ENCODE results near the gene GPATCH11.

The GPATCH11 gene

GRCh38 chr2:37142546-37142945 lies 58.2 kb downstream of the GPATCH11 start:
- Histone ChIP-seq H3K27me3 (no peaks in the 10 kb centered on the region), H3K4me1 (no peaks in the 10 kb centered on the region), H3K36me3 (peaks cover 36% of the 10 kb centered on the region), H3K9me3 (no peaks in the 10 kb centered on the region), H3K4me3 (ENCODE audit: low read depth, low read length) (no peak overlapping the region)
- DNase-seq = no peak
- TF ChIP-seq CTCF (IDR thresholded peaks at IDR 0.05; ENCODE audit: low read depth, low read length) = no peak

DNA sequence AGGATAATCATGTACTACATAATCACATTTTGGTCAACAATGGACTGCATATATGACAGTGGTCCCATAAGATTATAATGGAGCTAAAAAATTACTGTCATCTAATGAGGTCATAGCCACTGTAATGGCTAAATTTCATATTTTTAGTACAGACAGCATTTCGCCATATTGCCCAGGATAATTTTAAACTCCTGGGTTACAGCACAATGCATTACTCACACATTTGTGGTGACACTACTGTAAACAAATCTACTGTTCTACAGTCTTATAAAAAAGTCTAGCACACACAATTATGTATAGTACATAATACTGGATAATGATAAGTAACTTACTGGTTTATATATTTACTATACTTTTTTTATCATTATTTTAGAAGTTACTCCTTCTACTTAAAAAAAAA lies 59.7 kb downstream of the GPATCH11 start:
- H3K9me3 ChIP-seq = no peaks in the 10 kb centered on the region
- no peak overlapping the region for H3K4me3 ChIP-seq (ENCODE audit: low read depth, low read length)
- no peaks in the 10 kb centered on the region for H3K4me1 ChIP-seq
- TF ChIP-seq CTCF (IDR thresholded peaks at IDR 0.05; ENCODE audit: low read depth, low read length) = no peak
- no peaks in the 10 kb centered on the region for H3K27me3 ChIP-seq
- no peak for DNase-seq
- peaks cover 34% of the 10 kb centered on the region for H3K36me3 ChIP-seq

- Histone ChIP-seq H3K27me3 (no peaks in the 10 kb centered on the region), H3K4me1 (no peaks in the 10 kb centered on the region), H3K4me3 (ENCODE audit: low read depth, low read length) (no peak overlapping the region), H3K36me3 (peaks cover 31% of the 10 kb centered on the region), H3K9me3 (no peaks in the 10 kb centered on the region)
- no peak for DNase-seq
- no peak for TF ChIP-seq CTCF (IDR thresholded peaks at IDR 0.05; ENCODE audit: low read depth, low read length)
These were observed 61.7 kb downstream of the GPATCH11 start for GRCh38 chr2:37146062-37146461.

DNA sequence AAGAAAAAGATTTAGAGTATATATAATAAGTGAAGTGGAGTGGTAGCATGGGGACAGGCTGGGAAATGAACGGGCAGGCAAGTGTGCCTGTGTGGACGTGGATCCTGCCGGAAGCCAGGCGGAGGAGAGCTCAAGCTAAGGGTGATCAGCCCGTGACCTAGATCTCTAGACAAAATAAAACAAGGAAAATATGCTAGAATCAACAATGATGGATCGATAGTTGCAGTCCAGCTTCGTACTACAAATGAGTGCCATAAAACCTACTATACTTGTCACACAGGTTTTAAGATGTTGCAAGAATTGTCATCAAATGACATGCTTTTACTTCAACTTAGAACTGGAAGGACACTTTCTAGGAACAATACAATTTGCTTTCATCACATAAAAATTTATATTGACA lies 64.0 kb downstream of the GPATCH11 start:
- Histone ChIP-seq H3K4me1 (no peaks in the 10 kb centered on the region), H3K27me3 (no peaks in the 10 kb centered on the region), H3K36me3 (peaks cover 27% of the 10 kb centered on the region), H3K4me3 (ENCODE audit: low read depth, low read length) (no peak overlapping the region), H3K9me3 (no peaks in the 10 kb centered on the region)
- DNase-seq = no peak
- no peak for TF ChIP-seq CTCF (IDR thresholded peaks at IDR 0.05; ENCODE audit: low read depth, low read length)

Measured in BE2C (cell line).